IMR-90 (cell line): Measurements from ENCODE around the gene FOXK1. TPM values are rescaled to one million over a fixed set of nuclear protein-coding genes. Genes with fewer than 3 reads are reported as not detected.

Source experiments
- ATAC-seq: fragments of 200-7000 bp; cut with Tn5 transposase; 2 replicates; pipeline ENCODE4 v1.9.1; 2020; ENCODE audit warnings: low read depth, mild to moderate bottlenecking, moderate library complexity
- BruUV-seq: library from RNA; stranded (reverse); fragments of 400-500 nt; replicated peaks from 2 replicates; lab custom pipeline; 2021; lab: Mats Ljungman, UMichigan
- CTCF ChIA-PET: fragments of 300-600 bp; formaldehyde crosslinking; extraction: SDS; loops from one replicate; lab custom pipeline; 2021; ENCODE audit warnings: antibody characterized with exemption; lab: Yijun Ruan, JAX
- POLR2A ChIA-PET: fragments of 300-600 bp; sonication (Branson Sonifier 250); formaldehyde crosslinking; loops from one replicate; lab custom pipeline; 2022; ENCODE audit warnings: antibody characterized with exemption; ENCODE audit not compliant: unreplicated experiment; lab: Charles Lee
- DNase-seq: peaks from one replicate; pipeline ENCODE4 v3.0.0; 2013
- H2AFZ ChIP-seq: replicated peaks from 2 replicates; pipeline ENCODE3; 2013; ENCODE audit warnings: low read length, mild to moderate bottlenecking; ENCODE audit not compliant: poor library complexity
- H2AK5ac ChIP-seq: 2 replicates; pipeline ENCODE4 v1.6.1; 2013; ENCODE audit warnings: low read depth, low read length, inconsistent platforms
- H2AK9ac ChIP-seq: replicated peaks from 2 replicates; pipeline ENCODE3; 2013; ENCODE audit warnings: mild to moderate bottlenecking, low read depth, low read length, moderate library complexity; ENCODE audit not compliant: poor library complexity
- H2BK120ac ChIP-seq: 2 replicates; pipeline ENCODE4 v1.6.1; 2013; ENCODE audit warnings: low read depth, low read length, inconsistent platforms
- H2BK15ac ChIP-seq: 3 replicates; pipeline ENCODE4 v1.6.1; 2013; ENCODE audit warnings: low read depth, low read length, inconsistent platforms
- H2BK20ac ChIP-seq: 2 replicates; pipeline ENCODE4 v1.6.1; 2013; ENCODE audit warnings: low read depth, mild to moderate bottlenecking, inconsistent platforms, low read length, moderate library complexity
- H2BK5ac ChIP-seq: 2 replicates; pipeline ENCODE4 v1.6.1; 2013; ENCODE audit warnings: mild to moderate bottlenecking, low read depth, low read length, inconsistent platforms; ENCODE audit not compliant: poor library complexity, severe bottlenecking
- H3K14ac ChIP-seq: replicated peaks from 2 replicates; pipeline ENCODE4 v1.6.1; 2013; ENCODE audit warnings: low read depth, low read length, inconsistent platforms
- H3K18ac ChIP-seq: 2 replicates; pipeline ENCODE4 v1.6.1; 2013; ENCODE audit warnings: low read depth, low read length, control low read depth
- H3K23ac ChIP-seq: 2 replicates; pipeline ENCODE4 v1.6.1; 2013; ENCODE audit warnings: low read depth, low read length, inconsistent platforms
- H3K27ac ChIP-seq: 2 replicates; pipeline ENCODE4 v1.5.1; 2013; ENCODE audit warnings: mild to moderate bottlenecking, control low read depth, low read length; ENCODE audit not compliant: insufficient read depth
- H3K27me3 ChIP-seq: 2 replicates; pipeline ENCODE4 v1.6.1; 2013; ENCODE audit warnings: low read length; ENCODE audit not compliant: control insufficient read depth, insufficient read depth
- H3K36me3 ChIP-seq: 2 replicates; pipeline ENCODE4 v1.6.1; 2013; ENCODE audit warnings: low read length, mixed read lengths; ENCODE audit not compliant: control insufficient read depth, insufficient read depth
- H3K4ac ChIP-seq: 2 replicates; pipeline ENCODE4 v1.6.1; 2013; ENCODE audit warnings: low read depth, low read length, inconsistent platforms
- H3K4me1 ChIP-seq: 2 replicates; pipeline ENCODE4 v1.6.1; 2013; ENCODE audit warnings: low read length, mixed read lengths; ENCODE audit not compliant: control insufficient read depth, insufficient read depth
- H3K4me2 ChIP-seq: 2 replicates; pipeline ENCODE4 v1.6.1; 2013; ENCODE audit warnings: low read depth, mild to moderate bottlenecking, control low read depth, low read length, moderate library complexity
- H3K4me3 ChIP-seq: 2 replicates; pipeline ENCODE4 v1.5.1; 2013; ENCODE audit warnings: low read depth, mild to moderate bottlenecking, control low read depth, low read length, moderate library complexity; ENCODE audit not compliant: insufficient read depth
- H3K56ac ChIP-seq: 2 replicates; pipeline ENCODE4 v1.6.1; 2013; ENCODE audit warnings: low read length, inconsistent platforms; ENCODE audit not compliant: insufficient read depth; ENCODE audit errors: extremely low read depth
- H3K79me1 ChIP-seq, 2 experiments: 2 replicates each; pipeline ENCODE4 v1.6.1; 2013; ENCODE audit warnings: low read length in 2 of 2, inconsistent platforms in 1 of 2, low read depth in 1 of 2
- H3K9ac ChIP-seq: 2 replicates; pipeline ENCODE4 v1.6.1; 2013; ENCODE audit warnings: low read depth, low read length, control low read depth
- H3K9me1 ChIP-seq: 2 replicates; pipeline ENCODE4 v1.6.1; 2013; ENCODE audit warnings: low read length, inconsistent platforms; ENCODE audit not compliant: insufficient read depth
- H3K9me3 ChIP-seq: 2 replicates; pipeline ENCODE4 v1.6.1; 2013; ENCODE audit warnings: low read length; ENCODE audit not compliant: control insufficient read depth, insufficient read depth
- H4K20me1 ChIP-seq: 2 replicates; pipeline ENCODE4 v1.6.1; 2013; ENCODE audit warnings: low read length, inconsistent platforms; ENCODE audit not compliant: insufficient read depth
- H4K5ac ChIP-seq: 2 replicates; pipeline ENCODE4 v1.6.1; 2013; ENCODE audit warnings: mild to moderate bottlenecking, low read depth, low read length, control low read depth
- H4K8ac ChIP-seq, 2 experiments: 2 replicates each; pipeline ENCODE4 v1.6.1; 2013; ENCODE audit warnings: low read depth in 2 of 2, low read length in 2 of 2, control low read depth in 1 of 2, inconsistent platforms in 1 of 2
- H4K91ac ChIP-seq: 2 replicates; pipeline ENCODE4 v1.6.1; 2013; ENCODE audit warnings: low read depth, low read length, inconsistent platforms; ENCODE audit not compliant: insufficient read depth
- BHLHE40 ChIP-seq: fragments of 150-350 bp; IDR thresholded peaks from 2 replicates; pipeline ENCODE4 v1.6.1; 2016; ENCODE audit warnings: mild to moderate bottlenecking, low read depth, low read length
- CHD1 ChIP-seq: IDR thresholded peaks from 2 replicates; pipeline ENCODE4 v1.6.1; 2012; ENCODE audit warnings: low read depth, low read length, improper control_type of control experiment
- ELK1 ChIP-seq: fragments of 150-350 bp; IDR thresholded peaks from 2 replicates; pipeline ENCODE4 v1.6.1; 2016; ENCODE audit warnings: low read depth, mild to moderate bottlenecking, low read length, moderate library complexity, borderline replicate concordance
- FOS ChIP-seq: fragments of 150-350 bp; IDR thresholded peaks from 2 replicates; pipeline ENCODE4 v1.6.1; 2016; ENCODE audit warnings: low read depth, low read length
- MAZ ChIP-seq: IDR thresholded peaks from 2 replicates; pipeline ENCODE4 v1.6.1; 2012; ENCODE audit warnings: low read depth, mild to moderate bottlenecking, low read length, improper control_type of control experiment, moderate library complexity, borderline replicate concordance
- MXI1 ChIP-seq: IDR thresholded peaks from 2 replicates; pipeline ENCODE4 v1.6.1; 2012; ENCODE audit warnings: low read depth, mild to moderate bottlenecking, low read length, moderate library complexity, borderline replicate concordance
- NFE2L2 ChIP-seq: fragments of 150-350 bp; IDR thresholded peaks from 2 replicates; pipeline ENCODE4 v1.6.1; 2016; ENCODE audit warnings: low read depth, mild to moderate bottlenecking, low read length
- POLR2A ChIP-seq: IDR thresholded peaks from 2 replicates; pipeline ENCODE4 v1.6.1; 2012; ENCODE audit warnings: mild to moderate bottlenecking, low read depth, low read length
- RCOR1 ChIP-seq: IDR thresholded peaks from 2 replicates; pipeline ENCODE4 v1.6.1; 2012; ENCODE audit warnings: mild to moderate bottlenecking, low read length, improper control_type of control experiment; ENCODE audit not compliant: insufficient replicate concordance
- RFX5 ChIP-seq: IDR thresholded peaks from 2 replicates; pipeline ENCODE4 v1.8.0; 2012; ENCODE audit warnings: low read depth, mild to moderate bottlenecking, low read length, moderate library complexity
- USF2 ChIP-seq: fragments of 150-350 bp; IDR thresholded peaks from 2 replicates; pipeline ENCODE4 v1.6.1; 2017; ENCODE audit warnings: mild to moderate bottlenecking, antibody characterized with exemption, low read length, low read depth
- WGBS, 2 experiments: methylation state at CpG; one replicate each; pipeline versions ENCODE4 v1.1.5 to v1.1.7; 2013; ENCODE audit warnings: missing lambda C conversion rate in 2 of 2; ENCODE audit not compliant: insufficient read length in 1 of 2; ENCODE audit errors: extremely low coverage in 2 of 2; 5-methylcytosine and 5-hydroxymethylcytosine counted together
- dilution Hi-C: fragments of 300-500 bp; cut with HindIII; formaldehyde crosslinking; loops from one replicate; pipeline ENCODE4 v1.14.3; 2018; ENCODE audit warnings: low sequenced_read_pairs; ENCODE audit not compliant: unreplicated experiment
- in situ Hi-C: fragments of 300-500 bp; cut with MboI; formaldehyde crosslinking; loops from 3 replicates; pipeline ENCODE4 v1.14.3; 2019; ENCODE audit warnings: low sequenced_read_pairs, inconsistent platforms, mixed read lengths
- intact Hi-C: fragments of 100-400 bp; cut with micrococcal nuclease; formaldehyde crosslinking; loops from 2 replicates; pipeline ENCODE4 v1.10.0; 2022
- polyA plus RNA-seq, 3 experiments: library from polyadenylated mRNA; depleted of rRNA; stranded (reverse); fragments of >200 nt; gene quantifications; 2 replicates each; pipeline ENCODE4 v1.2.3, GENCODE V29; 2012; ENCODE audit warnings: low replicate concordance in 1 of 3
- total RNA-seq: library from RNA; depleted of rRNA; stranded (reverse); fragments of >200 nt; gene quantifications from 2 replicates; pipeline ENCODE4 v1.2.3, GENCODE V29; 2012

The FOXK1 gene
- total and polyA plus RNA-seq, 2 of the 4 experiments (the other 2 are of a cell fraction) = 4.3 to 8.8 TPM

- dilution Hi-C loops = no loop called here
- no peak overlapping the region for H3K27ac ChIP-seq
- no TSS peak for BruUV-seq
Observed at GRCh38 chr7:4814433-4814832, 132.3 kb downstream of the FOXK1 start.

More at GRCh38 chr7:4814433-4814832, 132.3 kb downstream of the FOXK1 start:
- no peak overlapping the region for H4K5ac ChIP-seq
- intact Hi-C loops = no loop called here
- H3K4me2 ChIP-seq = no peak overlapping the region
- H4K20me1 ChIP-seq = no peaks in the 10 kb centered on the region
- H2BK120ac ChIP-seq = no peak overlapping the region
- DNase-seq (no peak), ATAC-seq (no peak)
- no peak overlapping the region for H3K14ac ChIP-seq
- no peak overlapping the region for H3K18ac ChIP-seq
- no peak overlapping the region for H2AFZ ChIP-seq
- H3K9me1 ChIP-seq = no peaks in the 10 kb centered on the region; the same call in 1 of the 2 replicates
- H3K36me3 ChIP-seq = no peaks in the 10 kb centered on the region
- no peak overlapping the region for H2BK5ac ChIP-seq
- H2BK15ac ChIP-seq = no peak overlapping the region
- no peak overlapping the region for H3K56ac ChIP-seq
- H2AK5ac ChIP-seq = no peak overlapping the region
- no peak overlapping the region for H2BK20ac ChIP-seq
- H3K4ac ChIP-seq = no peak overlapping the region
- no peak overlapping the region for H2AK9ac ChIP-seq
- 67% methylated on average over 10 of the region's 14 CpGs; no CpG with 5 or more reads in 1 of the 2 experiments for WGBS, 2 experiments
- no peaks in the 10 kb centered on the region; the same call in 1 of the 2 replicates for H3K27me3 ChIP-seq
- ChIA-PET POLR2A (no interaction called here), CTCF (interaction anchor here (1.0 kb wide), 1 partner anchor 271 kb away, joined by 3 read pairs; no protein-coding TSS in a partner anchor)
- H3K9ac ChIP-seq = no peak overlapping the region
- no peaks in the 10 kb centered on the region for H3K4me1 ChIP-seq
- H4K8ac ChIP-seq = no peak overlapping the region
- H3K23ac ChIP-seq = no peak overlapping the region
- no peaks in the 10 kb centered on the region for H3K79me1 ChIP-seq
- TF ChIP-seq NFE2L2 = no peak
- no peak for TF ChIP-seq RFX5
- no peak for TF ChIP-seq CHD1
- no peak for TF ChIP-seq MAZ
- TF ChIP-seq RCOR1 = no peak
- no peak for TF ChIP-seq FOS
- no peak for TF ChIP-seq MXI1
- no peak for TF ChIP-seq ELK1
- TF ChIP-seq USF2 = no peak
- no peak for TF ChIP-seq BHLHE40
- no peak for TF ChIP-seq POLR2A
- in situ Hi-C loops = no loop called here
- peaks cover 6% of the 10 kb centered on the region for H3K9me3 ChIP-seq
- H3K4me3 ChIP-seq = no peak overlapping the region
- no peak overlapping the region for H4K91ac ChIP-seq
